Endothelial cell of umbilical vein (primary cell): ENCODE data around the gene BNC2.

Source experiments
- EZH2 ChIP-seq: IDR thresholded peaks from 2 replicates; pipeline ENCODE4 v1.6.1; 2012; ENCODE audit warnings: borderline replicate concordance, low read depth, mild to moderate bottlenecking, moderate library complexity, low read length, inconsistent platforms; ENCODE audit not compliant: severe bottlenecking
- FOS ChIP-seq: IDR thresholded peaks from 2 replicates; pipeline ENCODE4 v1.6.1; 2011; ENCODE audit warnings: mild to moderate bottlenecking, low read length, moderate library complexity, borderline replicate concordance; ENCODE audit not compliant: insufficient read depth
- POLR2A ChIP-seq: IDR thresholded peaks from 2 replicates; pipeline ENCODE4 v1.6.1; 2012; ENCODE audit warnings: low read depth, mild to moderate bottlenecking, control low read depth, low read length
- POLR2AphosphoS5 ChIP-seq: IDR thresholded peaks from 2 replicates; pipeline ENCODE4 v1.6.1; 2012; ENCODE audit warnings: low read depth, mild to moderate bottlenecking, control low read depth, low read length, moderate library complexity; ENCODE audit not compliant: insufficient read depth
- TF ChIP-seq, protein P1 (sequence below), 2 donors: IDR thresholded peaks; 1 replicate in 1 of 2; 2 replicates in 1 of 2; pipeline ENCODE4 v1.5.1; 2011; ENCODE audit warnings: low read length in 2 of 2, mild to moderate bottlenecking in 2 of 2, moderate library complexity in 2 of 2, control low read depth in 1 of 2, inconsistent platforms in 1 of 2, low read depth in 1 of 2; ENCODE audit not compliant: insufficient read depth in 1 of 2; ENCODE audit errors: extremely low read depth in 1 of 2
- TF ChIP-seq, protein P2 (sequence below): IDR thresholded peaks from 2 replicates; pipeline ENCODE4 v1.6.1; 2011; ENCODE audit not compliant: insufficient read depth, insufficient read length

DNA sequence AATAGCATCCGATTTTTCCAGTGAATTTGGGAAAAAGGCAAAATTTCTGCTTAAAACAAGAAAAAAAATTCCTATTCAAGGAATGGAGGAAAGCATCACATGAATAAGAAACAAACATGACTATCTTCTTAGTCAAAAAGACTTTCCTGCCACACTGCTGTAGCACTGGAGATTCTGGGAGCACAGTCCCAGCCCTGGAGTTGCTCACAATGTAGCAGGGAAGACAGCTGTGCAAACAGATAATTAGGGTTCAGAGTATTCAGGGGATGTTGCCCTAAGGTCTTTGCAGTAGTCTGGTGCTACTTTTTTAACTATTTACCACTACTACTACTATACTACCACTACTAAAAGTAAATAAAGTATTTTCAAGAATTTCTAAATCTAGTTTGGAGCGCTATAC lies 86.5 kb downstream of the BNC2 start:
- TF ChIP-seq, protein P1, sequence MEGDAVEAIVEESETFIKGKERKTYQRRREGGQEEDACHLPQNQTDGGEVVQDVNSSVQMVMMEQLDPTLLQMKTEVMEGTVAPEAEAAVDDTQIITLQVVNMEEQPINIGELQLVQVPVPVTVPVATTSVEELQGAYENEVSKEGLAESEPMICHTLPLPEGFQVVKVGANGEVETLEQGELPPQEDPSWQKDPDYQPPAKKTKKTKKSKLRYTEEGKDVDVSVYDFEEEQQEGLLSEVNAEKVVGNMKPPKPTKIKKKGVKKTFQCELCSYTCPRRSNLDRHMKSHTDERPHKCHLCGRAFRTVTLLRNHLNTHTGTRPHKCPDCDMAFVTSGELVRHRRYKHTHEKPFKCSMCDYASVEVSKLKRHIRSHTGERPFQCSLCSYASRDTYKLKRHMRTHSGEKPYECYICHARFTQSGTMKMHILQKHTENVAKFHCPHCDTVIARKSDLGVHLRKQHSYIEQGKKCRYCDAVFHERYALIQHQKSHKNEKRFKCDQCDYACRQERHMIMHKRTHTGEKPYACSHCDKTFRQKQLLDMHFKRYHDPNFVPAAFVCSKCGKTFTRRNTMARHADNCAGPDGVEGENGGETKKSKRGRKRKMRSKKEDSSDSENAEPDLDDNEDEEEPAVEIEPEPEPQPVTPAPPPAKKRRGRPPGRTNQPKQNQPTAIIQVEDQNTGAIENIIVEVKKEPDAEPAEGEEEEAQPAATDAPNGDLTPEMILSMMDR (IDR thresholded peaks at IDR 0.05; ENCODE audit: extremely low read depth in 1 of 2, insufficient read depth in 1 of 2, low read depth in 1 of 2, low read length in 2 of 2) = no peak
- TF ChIP-seq, protein P2, sequence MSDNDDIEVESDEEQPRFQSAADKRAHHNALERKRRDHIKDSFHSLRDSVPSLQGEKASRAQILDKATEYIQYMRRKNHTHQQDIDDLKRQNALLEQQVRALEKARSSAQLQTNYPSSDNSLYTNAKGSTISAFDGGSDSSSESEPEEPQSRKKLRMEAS = no peak
- TF ChIP-seq POLR2AphosphoS5 = no peak
- no peak for TF ChIP-seq EZH2
- no peak for TF ChIP-seq POLR2A
- no peak for TF ChIP-seq FOS
